KBM-7 (cell line): ENCODE data around the gene UNC5A.

ENCODE experiments used
- DNase-seq: peaks from one replicate; pipeline ENCODE4 v3.0.0-alpha.2; 2015
- in situ Hi-C: fragments of 300-500 bp; cut with MboI; formaldehyde crosslinking; loops from 2 replicates; pipeline ENCODE4 v1.14.3; 2020; ENCODE audit warnings: low sequenced_read_pairs, low pct_unique_long_range_greater_than_20kb, mixed read lengths

UNC5A gene

GRCh38 chr5:176886336-176887251 lies 76.2 kb downstream of the UNC5A start:
- DNase-seq = no peak
- in situ Hi-C loops = no loop called here

DNA sequence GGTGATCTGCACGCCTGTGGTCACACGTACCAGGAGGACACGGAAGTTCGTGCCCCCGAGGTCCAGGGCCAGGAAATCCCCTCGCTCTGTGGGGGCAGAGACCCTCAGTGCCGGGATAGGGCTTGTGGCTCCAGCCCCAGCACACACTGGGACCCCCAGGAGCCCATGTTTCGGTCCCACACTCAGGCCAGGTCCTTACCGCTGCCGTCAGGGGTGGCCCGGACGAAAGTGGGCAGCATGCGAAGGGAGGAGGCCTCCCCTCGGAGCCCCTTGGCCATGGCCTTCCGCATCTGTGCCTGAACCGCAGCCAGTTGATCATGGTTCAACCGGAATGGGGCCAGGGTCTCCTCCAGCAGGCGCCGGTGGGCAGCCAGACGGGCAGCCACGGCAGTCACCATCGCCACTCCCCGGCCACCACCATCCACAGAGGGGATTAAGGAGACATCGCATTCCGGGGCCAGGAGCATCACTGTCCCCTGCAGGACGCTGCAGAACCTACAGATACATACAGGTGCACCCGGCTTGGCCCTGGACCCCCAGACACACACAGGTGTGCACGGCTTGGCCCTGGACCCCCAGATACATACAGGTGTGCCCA lies 77.0 kb downstream of the UNC5A start:
- in situ Hi-C loops = no loop called here
- no peak for DNase-seq

- in situ Hi-C loops = no loop called here
- DNase-seq = no peak
Observed at GRCh38 chr5:176888016-176888864, 77.9 kb downstream of the UNC5A start.

- in situ Hi-C loops = no loop called here
- no peak for DNase-seq
Observed at GRCh38 chr5:176888865-176889165, 78.5 kb downstream of the UNC5A start.

- in situ Hi-C loops = no loop called here
- DNase-seq = no peak
Observed at GRCh38 chr5:176889321-176890280, 79.2 kb downstream of the UNC5A start.

GRCh38 chr5:176890455-176891330 lies 80.3 kb downstream of the UNC5A start:
- in situ Hi-C loops = no loop called here
- DNase-seq = no peak

- no peak for DNase-seq
Observed at GRCh38 chr5:176891331-176891958, 81.1 kb downstream of the UNC5A start.

DNA sequence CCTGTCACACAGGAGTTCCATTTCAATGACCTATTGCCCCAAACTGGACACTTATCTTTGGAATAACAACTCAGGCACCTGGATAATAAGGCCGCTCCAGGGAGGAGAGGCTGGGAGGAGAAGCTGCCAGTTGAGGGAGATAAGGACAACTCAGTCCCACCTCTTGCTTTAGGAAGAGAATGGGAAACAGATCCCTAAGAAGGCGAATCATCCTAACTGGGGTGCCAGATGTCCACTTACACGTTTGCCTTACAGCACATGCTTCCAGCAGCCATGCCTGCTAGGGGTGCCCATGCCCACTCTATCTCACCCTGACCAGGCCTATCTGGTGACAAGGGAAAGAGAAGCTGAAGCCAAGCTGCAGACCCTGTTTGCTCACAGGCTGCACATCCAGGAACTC lies 82.3 kb downstream of the UNC5A start:
- no peak for DNase-seq
- in situ Hi-C loops = no loop called here

More at GRCh38 chr5:176891331-176891958, 81.1 kb downstream of the UNC5A start:
- in situ Hi-C loops = no loop called here

DNA sequence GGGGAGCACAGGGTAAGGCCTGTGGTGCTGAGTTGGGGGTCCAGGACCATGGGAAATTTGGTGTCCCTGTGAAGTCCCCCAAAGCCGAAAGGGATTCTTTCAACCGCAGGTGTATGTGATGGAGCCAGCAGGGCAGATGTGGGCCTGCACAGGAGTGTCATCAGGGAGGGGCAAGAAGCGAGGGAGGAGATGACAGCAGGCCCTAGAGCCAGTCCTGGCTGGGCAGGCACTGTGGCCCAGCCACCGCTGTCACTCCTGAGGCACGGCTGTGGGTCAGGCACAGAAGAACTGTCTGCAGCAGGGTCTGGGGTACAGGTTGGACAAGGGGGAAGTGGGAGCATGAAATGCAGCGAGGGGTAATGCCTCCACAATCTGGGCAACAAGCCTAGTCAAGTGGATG lies 83.9 kb downstream of the UNC5A start:
- in situ Hi-C loops = no loop called here
- no peak for DNase-seq

DNA sequence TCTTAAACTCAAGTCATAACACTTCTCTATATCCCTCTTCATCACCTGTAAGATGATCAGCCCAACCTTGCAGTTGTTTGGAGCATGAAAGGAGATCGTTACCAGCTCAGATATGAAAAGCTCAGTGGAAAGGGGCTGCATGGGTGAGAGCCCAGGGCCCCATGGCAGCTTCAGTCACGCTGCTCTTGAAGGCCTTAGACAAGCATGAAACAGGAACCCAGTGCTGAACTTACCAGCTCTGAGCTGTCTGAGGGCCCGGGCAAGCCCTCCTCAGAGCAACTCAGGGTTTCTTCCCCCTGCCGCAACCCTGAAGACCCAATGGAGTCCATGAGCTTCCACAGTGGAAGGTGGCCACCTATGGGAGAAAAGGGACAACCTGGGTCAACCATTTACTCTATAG lies 85.5 kb downstream of the UNC5A start:
- DNase-seq = no peak

GRCh38 chr5:176897263-176897662 lies 86.9 kb downstream of the UNC5A start:
- DNase-seq = no peak
- in situ Hi-C loops = no loop called here

More for the DNA sequence above, 85.5 kb downstream of the UNC5A start:
- in situ Hi-C loops = no loop called here

GRCh38 chr5:176899296-176899891 lies 89.0 kb downstream of the UNC5A start, which contains the start of gene HK3:
HK3 (minus strand) TSS chr5:176899346; CDS start chr5:176896159, 3,187 bp downstream.
- peak; percentile 53 for DNase-seq
- in situ Hi-C loops = no loop called here

GRCh38 chr5:176899946-176900779 lies 89.8 kb downstream of the UNC5A start:
- in situ Hi-C loops = no loop called here
- no peak for DNase-seq

DNA sequence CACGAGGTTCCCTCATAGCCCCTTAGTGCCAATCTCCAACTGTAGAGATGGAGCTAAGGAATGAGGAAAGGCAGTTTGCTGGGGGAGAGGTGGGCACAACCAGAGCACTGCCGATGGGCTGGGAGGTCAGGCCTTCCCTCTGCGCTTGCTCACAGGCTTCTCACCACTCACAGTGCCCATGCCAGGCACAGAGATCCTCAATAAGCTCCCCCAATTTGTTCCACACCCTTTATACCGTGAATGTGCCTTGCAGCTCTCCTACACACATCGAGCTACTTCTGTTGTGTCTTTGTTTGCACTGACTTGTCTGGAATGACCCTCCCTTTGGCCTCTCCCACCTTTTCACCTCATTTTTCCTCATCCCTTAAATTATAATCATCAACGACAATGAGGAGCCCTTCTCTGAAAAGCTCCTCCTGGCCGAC lies 90.4 kb downstream of the UNC5A start:
- DNase-seq = no peak
- in situ Hi-C loops = no loop called here

DNA sequence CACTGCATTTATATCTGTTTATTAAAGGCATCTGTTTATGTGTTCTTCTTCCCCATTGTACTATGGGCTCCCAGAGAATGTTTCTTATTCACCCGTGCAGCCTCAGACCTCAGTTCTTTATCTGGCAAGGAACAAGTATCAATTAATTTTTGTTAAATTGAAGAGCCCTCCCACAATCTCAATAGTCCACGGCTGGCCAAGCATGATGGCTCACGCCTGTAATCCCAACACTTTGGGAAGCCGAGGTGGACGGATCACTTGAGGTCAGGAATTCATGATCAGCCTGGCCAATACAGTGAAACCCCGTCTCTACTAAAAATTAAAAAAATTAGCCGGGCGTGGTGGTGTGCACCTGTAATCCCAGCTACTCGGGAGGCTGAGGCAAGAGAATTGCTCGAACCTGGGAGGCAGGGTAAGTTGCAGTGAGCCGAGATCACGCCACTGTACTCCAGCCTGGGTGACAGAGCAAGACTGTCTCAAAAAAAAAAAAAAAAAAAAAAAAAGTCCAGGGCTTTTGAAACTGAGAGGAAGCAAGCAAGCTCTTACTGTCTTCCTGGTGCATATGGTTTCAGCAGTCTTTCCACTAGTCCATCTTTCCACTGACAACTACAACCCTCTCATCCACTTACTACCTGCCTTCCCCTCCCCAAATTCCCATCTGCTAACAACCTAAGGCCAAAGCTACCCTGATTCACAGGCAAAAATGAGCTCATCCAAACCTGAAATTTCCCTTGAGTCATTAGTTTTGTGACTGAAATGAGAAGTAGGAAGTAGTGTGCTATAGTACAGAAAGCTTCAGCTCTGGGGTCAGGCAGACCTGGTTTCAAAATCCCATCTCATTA lies 91.1 kb downstream of the UNC5A start:
- DNase-seq = no peak
- in situ Hi-C loops = no loop called here
